ENCODE results near the gene TMEM154. TPM values are rescaled to one million over a fixed set of nuclear protein-coding genes. Genes with fewer than 3 reads are reported as not detected.

Gene TMEM154
- polyA plus RNA-seq, 1 donor from 2014 or later = not detected

- no peaks in the 10 kb centered on the region for H3F3A ChIP-seq (ENCODE audit: insufficient read depth, low read length, poor library complexity, severe bottlenecking)
- no peak overlapping the region for H3K27ac ChIP-seq (ENCODE audit: low read length)
- H3K79me2 ChIP-seq (replicated peaks; ENCODE audit: insufficient read depth, low read length) = no peaks in the 10 kb centered on the region
- H3K9ac ChIP-seq (ENCODE audit: low read length) = no peak overlapping the region
- no peak overlapping the region for H2AFZ ChIP-seq (ENCODE audit: low read depth, low read length)
- H3K27me3 ChIP-seq (ENCODE audit: insufficient read depth, low read depth, low read length) = no peaks in the 10 kb centered on the region
- H3K9me2 ChIP-seq (ENCODE audit: insufficient read depth, low read length) = no peaks in the 10 kb centered on the region
- TF ChIP-seq TAF1 (IDR thresholded peaks at IDR 0.05; ENCODE audit: low read depth) (no peak), POLR2AphosphoS5 (IDR thresholded peaks at IDR 0.05) (no peak), RAD21 (conservative IDR thresholded peaks at IDR 0.05) (no peak), EZH2 (IDR thresholded peaks at IDR 0.05; ENCODE audit: borderline replicate concordance, insufficient read depth, low read length, poor library complexity, severe bottlenecking) (no peak), REST (IDR thresholded peaks at IDR 0.05; ENCODE audit: borderline replicate concordance) (no peak), CTCF (IDR thresholded peaks at IDR 0.05; ENCODE audit: poor library complexity, severe bottlenecking) (no peak), SMC3 (conservative IDR thresholded peaks at IDR 0.05; ENCODE audit: poor library complexity) (no peak), EP300 (conservative IDR thresholded peaks at IDR 0.05; ENCODE audit: poor library complexity, severe bottlenecking) (no peak), MXI1 (conservative IDR thresholded peaks at IDR 0.05; ENCODE audit: poor library complexity, severe bottlenecking) (no peak)
- H3K4me3 ChIP-seq (ENCODE audit: low read length) = no peak overlapping the region
- no peaks in the 10 kb centered on the region for H3K9me3 ChIP-seq (ENCODE audit: low read length)
- H3K36me3 ChIP-seq (ENCODE audit: insufficient read depth, low read length) = no peaks in the 10 kb centered on the region
- no peaks in the 10 kb centered on the region for H4K20me1 ChIP-seq (ENCODE audit: insufficient read depth)
- no peak overlapping the region for H3K4me2 ChIP-seq (ENCODE audit: low read length)
Observed at GRCh38 chr4:152686452-152687013, 6.7 kb upstream of the TMEM154 start.

- no peak overlapping the region for H3K4me2 ChIP-seq (ENCODE audit: low read length)
- no peak for TF ChIP-seq SMC3 (conservative IDR thresholded peaks at IDR 0.05; ENCODE audit: poor library complexity)
- no peak for TF ChIP-seq TAF1 (IDR thresholded peaks at IDR 0.05; ENCODE audit: low read depth)
- no peak for TF ChIP-seq MXI1 (conservative IDR thresholded peaks at IDR 0.05; ENCODE audit: poor library complexity, severe bottlenecking)
- no peak for TF ChIP-seq EP300 (conservative IDR thresholded peaks at IDR 0.05; ENCODE audit: poor library complexity, severe bottlenecking)
- no peak for TF ChIP-seq RAD21 (conservative IDR thresholded peaks at IDR 0.05)
- TF ChIP-seq EZH2 (IDR thresholded peaks at IDR 0.05; ENCODE audit: borderline replicate concordance, insufficient read depth, low read length, poor library complexity, severe bottlenecking) = no peak
- H3F3A ChIP-seq (ENCODE audit: insufficient read depth, low read length, poor library complexity, severe bottlenecking) = no peaks in the 10 kb centered on the region
- H3K9me2 ChIP-seq (ENCODE audit: insufficient read depth, low read length) = no peaks in the 10 kb centered on the region
- no peaks in the 10 kb centered on the region for H3K79me2 ChIP-seq (replicated peaks; ENCODE audit: insufficient read depth, low read length)
- H3K27me3 ChIP-seq (ENCODE audit: insufficient read depth, low read depth, low read length) = peaks cover 10% of the 10 kb centered on the region
- H2AFZ ChIP-seq (ENCODE audit: low read depth, low read length) = no peak overlapping the region
- H3K4me3 ChIP-seq (ENCODE audit: low read length) = no peak overlapping the region
- no peak overlapping the region for H3K27ac ChIP-seq (ENCODE audit: low read length)
- no peaks in the 10 kb centered on the region for H4K20me1 ChIP-seq (ENCODE audit: insufficient read depth)
- H3K36me3 ChIP-seq (ENCODE audit: insufficient read depth, low read length) = no peaks in the 10 kb centered on the region
- H3K9ac ChIP-seq (ENCODE audit: low read length) = no peak overlapping the region
- no peaks in the 10 kb centered on the region for H3K9me3 ChIP-seq (ENCODE audit: low read length)
Observed at GRCh38 chr4:152684587-152684986, 4.8 kb upstream of the TMEM154 start.
